SK-N-SH treated with all-trans-retinoic acid at 6 μM for 48 hours (cell line): ENCODE data around the gene PSMA3.

Source experiments
- ZFP30 ChIP-seq: fragments of 450-650 bp; formaldehyde crosslinking; IDR thresholded peaks from 2 replicates; pipeline ENCODE4 v1.5.0; 2022; ENCODE audit warnings: mild to moderate bottlenecking, moderate library complexity
- ZNF8 ChIP-seq: fragments of 450-650 bp; formaldehyde crosslinking; IDR thresholded peaks from 2 replicates; pipeline ENCODE4 v1.5.0; 2020; ENCODE audit warnings: mild to moderate bottlenecking, moderate library complexity
- TF ChIP-seq, protein P1 (sequence below): fragments of 250-450 bp; sonication (Bioruptor Pico); IDR thresholded peaks from 2 replicates; pipeline ENCODE4 v1.8.0; 2021; ENCODE audit warnings: low read depth, mild to moderate bottlenecking, moderate library complexity, borderline replicate concordance

DNA sequence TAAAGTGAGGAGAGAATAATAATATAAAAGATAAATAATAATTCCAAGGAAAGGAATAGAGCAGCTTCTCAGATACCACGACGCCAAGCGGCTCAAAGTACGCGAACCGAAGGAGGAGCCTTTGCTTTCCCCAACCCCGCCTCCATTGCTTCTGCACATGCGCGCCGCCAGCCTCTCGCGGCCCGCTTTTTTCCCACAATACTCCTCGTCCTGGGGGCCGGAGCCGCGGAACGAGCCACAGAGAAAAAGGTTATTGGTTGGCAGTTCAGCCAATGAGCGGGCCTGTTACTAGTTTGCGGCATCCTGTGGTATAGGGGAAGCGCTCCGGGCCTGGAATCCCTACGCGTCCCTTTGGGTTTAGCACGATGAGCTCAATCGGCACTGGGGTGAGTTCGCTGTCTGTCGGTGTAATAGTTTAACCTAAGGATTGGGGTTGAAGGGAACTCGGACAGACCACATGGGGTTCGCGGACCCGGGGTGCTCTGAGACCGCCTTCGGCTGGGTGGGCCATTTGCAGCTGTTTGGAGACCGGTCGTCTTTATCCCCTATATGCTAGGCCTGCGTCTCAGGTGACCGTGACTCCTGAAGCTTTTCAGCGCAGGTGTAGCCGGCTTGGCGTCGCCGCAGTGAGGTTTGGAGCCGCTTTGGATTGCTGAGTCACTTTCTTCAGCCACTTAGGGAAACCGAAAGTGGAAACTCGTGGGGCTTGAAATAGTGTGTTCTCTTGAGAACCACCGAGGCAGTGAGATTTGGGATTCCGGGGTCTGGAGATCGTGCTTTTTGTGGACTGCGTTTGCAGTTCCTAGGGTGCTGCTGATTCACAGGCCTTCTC lies at the start of gene PSMA3:
- TF ChIP-seq ZNF8 (CRISPR knock-in tag), result no peak
- TF ChIP-seq, protein P1, sequence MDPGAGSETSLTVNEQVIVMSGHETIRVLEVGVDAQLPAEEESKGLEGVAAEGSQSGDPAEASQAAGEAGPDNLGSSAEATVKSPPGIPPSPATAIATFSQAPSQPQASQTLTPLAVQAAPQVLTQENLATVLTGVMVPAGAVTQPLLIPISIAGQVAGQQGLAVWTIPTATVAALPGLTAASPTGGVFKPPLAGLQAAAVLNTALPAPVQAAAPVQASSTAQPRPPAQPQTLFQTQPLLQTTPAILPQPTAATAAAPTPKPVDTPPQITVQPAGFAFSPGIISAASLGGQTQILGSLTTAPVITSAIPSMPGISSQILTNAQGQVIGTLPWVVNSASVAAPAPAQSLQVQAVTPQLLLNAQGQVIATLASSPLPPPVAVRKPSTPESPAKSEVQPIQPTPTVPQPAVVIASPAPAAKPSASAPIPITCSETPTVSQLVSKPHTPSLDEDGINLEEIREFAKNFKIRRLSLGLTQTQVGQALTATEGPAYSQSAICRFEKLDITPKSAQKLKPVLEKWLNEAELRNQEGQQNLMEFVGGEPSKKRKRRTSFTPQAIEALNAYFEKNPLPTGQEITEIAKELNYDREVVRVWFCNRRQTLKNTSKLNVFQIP (CRISPR knock-in tag), result no peak
- no peak for TF ChIP-seq ZFP30 (CRISPR knock-in tag)
